ENCODE measurements around the gene IBTK. TPM values are rescaled to one million over a fixed set of nuclear protein-coding genes. Genes with fewer than 3 reads are reported as not detected.

Gene IBTK
- total and polyA plus RNA-seq, 2 of the 8 experiments (the other 6 are each of a cell fraction or from before 2014, with no cell fraction given) = 4.6 to 24.2 TPM

DNA sequence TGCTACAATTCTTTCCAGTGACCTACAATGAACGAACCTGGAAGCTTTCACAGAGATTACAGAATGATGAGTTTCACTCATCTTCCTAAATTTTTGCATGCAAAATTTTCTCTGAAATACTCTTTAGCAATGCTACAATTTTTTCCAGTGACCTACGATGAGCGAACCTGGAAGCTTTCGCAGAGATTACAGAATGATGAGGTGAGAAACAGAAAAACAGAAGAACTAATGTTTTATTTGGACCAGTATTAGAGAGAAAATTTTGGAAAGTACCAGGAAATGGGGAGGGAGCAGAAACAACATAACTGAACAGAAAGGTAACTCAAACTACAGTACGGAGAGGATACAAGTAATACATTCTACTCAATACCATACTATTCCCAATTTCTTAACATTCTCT, 75.0 kb downstream of the IBTK start:
- DNase-seq (ENCODE audit: low read depth in 1 of 2, low spot score in 2 of 2) (no peak), FAIRE-seq (no peak)
- no peak overlapping the region for H3K18ac ChIP-seq (ENCODE audit: extremely low read depth, low read length)
- H2AFZ ChIP-seq (ENCODE audit: low read length) = no peak overlapping the region
- H3K14ac ChIP-seq (ENCODE audit: insufficient read length) = no peak overlapping the region
- H2BK12ac ChIP-seq (ENCODE audit: low read depth, low read length) = no peak overlapping the region
- no peak overlapping the region for H3K4me2 ChIP-seq (ENCODE audit: insufficient read depth in 1 of 2, low read depth in 2 of 2, low read length in 2 of 2)
- no peak overlapping the region for H3K4ac ChIP-seq (replicated peaks; ENCODE audit: insufficient read length, low read depth, low read length)
- no peak overlapping the region for H3K9ac ChIP-seq (replicated peaks in 1 of 4; ENCODE audit: extremely low read depth in 1 of 4, low read depth in 3 of 4, low read length in 3 of 4)
- H3K9me3 ChIP-seq (ENCODE audit: insufficient read depth in 2 of 2, low read depth in 1 of 2, low read length in 1 of 2) = no peaks in the 10 kb centered on the region
- H3K56ac ChIP-seq (replicated peaks; ENCODE audit: insufficient read length, low read depth, low read length) = no peak overlapping the region
- no peak overlapping the region for H4K8ac ChIP-seq (ENCODE audit: extremely low read depth, insufficient read depth, low read length)
- H3K27me3 ChIP-seq (replicated peaks in 1 of 4; ENCODE audit: control insufficient read depth in 3 of 4, extremely low read depth in 1 of 4, insufficient read depth in 3 of 4, low read length in 3 of 4) = no peaks in the 10 kb centered on the region
- H2BK15ac ChIP-seq (ENCODE audit: low read length) = no peak overlapping the region
- H3K27ac ChIP-seq (ENCODE audit: low read depth, low read length) = no peak overlapping the region
- H3K23me2 ChIP-seq (ENCODE audit: low read depth, low read length) = no peaks in the 10 kb centered on the region
- ChIA-PET POLR2A (ENCODE audit: partially characterized antibody) (no interaction called here), CTCF (ENCODE audit: partially characterized antibody) (no interaction called here)
- no peak overlapping the region for H3K23ac ChIP-seq (ENCODE audit: insufficient read length)
- WGBS, 2 experiments (ENCODE audit: extremely low coverage in 1 of 2, insufficient coverage in 1 of 2, insufficient read length in 1 of 2, insufficient replicate concordance in 2 of 2, low coverage in 1 of 2, low lambda C conversion rate in 2 of 2, missing lambda C conversion rate in 1 of 2) = 98% methylated on average over 5 of the region's 5 CpGs; no CpG with 5 or more reads in 1 of the 2 experiments
- no peaks in the 10 kb centered on the region for H3K79me1 ChIP-seq (ENCODE audit: low read depth, low read length)
- H3K79me2 ChIP-seq (ENCODE audit: control insufficient read depth in 1 of 2, insufficient read depth in 2 of 2, low read length in 2 of 2) = no peaks in the 10 kb centered on the region
- no peak overlapping the region for H3K4me3 ChIP-seq (ENCODE audit: extremely low read depth in 1 of 4, insufficient read depth in 2 of 4, low read depth in 3 of 4, low read length in 4 of 4)
- H4K91ac ChIP-seq (replicated peaks; ENCODE audit: insufficient read length, low read length) = no peak overlapping the region
- no peaks in the 10 kb centered on the region for H4K20me1 ChIP-seq (replicated peaks in 1 of 2; ENCODE audit: control insufficient read depth in 1 of 2, insufficient read depth in 2 of 2, low read length in 2 of 2)
- no peak overlapping the region for H2BK5ac ChIP-seq (ENCODE audit: low read depth, low read length)
- H2AK5ac ChIP-seq (ENCODE audit: low read depth, low read length) = no peak overlapping the region
- H3K4me1 ChIP-seq (replicated peaks in 1 of 4; ENCODE audit: control insufficient read depth in 3 of 4, insufficient read depth in 4 of 4, low read length in 3 of 4) = no peaks in the 10 kb centered on the region
- TF ChIP-seq E2F6 (IDR thresholded peaks at IDR 0.05) = no peak
- no peak for TF ChIP-seq CTCF (IDR thresholded peaks at IDR 0.05; ENCODE audit: control extremely low read depth in 1 of 3, insufficient read depth in 1 of 3, low read depth in 1 of 3, low read length in 3 of 3)
- TF ChIP-seq RAD21 (IDR thresholded peaks at IDR 0.05 in 1 of 2, conservative IDR thresholded peaks at IDR 0.05 in 1 of 2; ENCODE audit: low read depth in 2 of 2, low read length in 2 of 2) = no peak
- no peak for TF ChIP-seq CTBP2 (IDR thresholded peaks at IDR 0.05; ENCODE audit: borderline replicate concordance, insufficient read depth, insufficient read length, low read length)
- no peak overlapping the region for H2BK120ac ChIP-seq (replicated peaks; ENCODE audit: low read depth, low read length)
- no peak overlapping the region for H2BK20ac ChIP-seq (ENCODE audit: low read length)
- H4K5ac ChIP-seq (ENCODE audit: insufficient read length, low read depth, low read length) = no peak overlapping the region
- H3K36me3 ChIP-seq (ENCODE audit: control insufficient read depth in 2 of 4, insufficient read depth in 4 of 4, low read length in 3 of 4) = peaks cover 0 to 36% (median 8%) of the 10 kb centered on the region in 4 experiments; a peak in 4 of 8 replicates

Measured in H1 (cell line).